Hepatocyte (in vitro differentiated cells): ENCODE data around the gene SMIM24. TPM values are rescaled to one million over a fixed set of nuclear protein-coding genes. Genes with fewer than 3 reads are reported as not detected.

Experiments
- DNase-seq: peaks from one replicate; pipeline ENCODE4 v3.0.0-alpha.2; 2016; ENCODE audit warnings: low spot score
- H2AFZ ChIP-seq: fragments of 200-600 bp; sonication (generic); 2 replicates; pipeline ENCODE4 v1.6.0; 2016; ENCODE audit warnings: antibody characterized with exemption, mild to moderate bottlenecking
- H3K27ac ChIP-seq: fragments of 200-600 bp; sonication (generic); 2 replicates; pipeline ENCODE4 v1.5.1; 2016; ENCODE audit warnings: mild to moderate bottlenecking
- H3K27me3 ChIP-seq: fragments of 200-600 bp; sonication (generic); 2 replicates; pipeline ENCODE4 v1.6.1; 2016
- H3K36me3 ChIP-seq: fragments of 200-600 bp; sonication (generic); replicated peaks from 2 replicates; pipeline ENCODE4 v1.5.1; 2016; ENCODE audit warnings: low read depth; ENCODE audit not compliant: insufficient read depth
- H3K4me1 ChIP-seq: fragments of 200-600 bp; sonication (generic); 2 replicates; pipeline ENCODE4 v1.5.1; 2016; ENCODE audit warnings: mild to moderate bottlenecking, moderate library complexity; ENCODE audit not compliant: insufficient read depth
- H3K4me2 ChIP-seq: fragments of 200-600 bp; sonication (generic); 2 replicates; pipeline ENCODE4 v1.6.0; 2016
- H3K4me3 ChIP-seq: fragments of 200-600 bp; sonication (generic); 2 replicates; pipeline ENCODE4 v1.5.1; 2016; ENCODE audit warnings: mild to moderate bottlenecking
- H3K79me2 ChIP-seq: fragments of 200-600 bp; sonication (generic); 2 replicates; pipeline ENCODE4 v1.6.0; 2017; ENCODE audit warnings: mild to moderate bottlenecking
- H3K9me2 ChIP-seq: fragments of 200-600 bp; sonication (generic); replicated peaks from 2 replicates; pipeline ENCODE4 v1.6.0; 2017; ENCODE audit warnings: mild to moderate bottlenecking; ENCODE audit not compliant: insufficient read depth
- H3K9me3 ChIP-seq: fragments of 200-600 bp; sonication (generic); 2 replicates; pipeline ENCODE4 v1.5.1; 2016; ENCODE audit warnings: low read depth, mild to moderate bottlenecking
- H4K20me1 ChIP-seq: fragments of 200-600 bp; sonication (generic); 2 replicates; pipeline ENCODE4 v1.6.0; 2016; ENCODE audit warnings: mild to moderate bottlenecking; ENCODE audit not compliant: insufficient read depth, poor library complexity, severe bottlenecking
- EZH2 ChIP-seq: fragments of 200-600 bp; sonication (generic); IDR thresholded peaks from 2 replicates; pipeline ENCODE4 v1.6.1; 2016; ENCODE audit warnings: antibody characterized with exemption, mild to moderate bottlenecking, borderline replicate concordance
- EZH2phosphoT487 ChIP-seq: fragments of 200-600 bp; sonication (generic); IDR thresholded peaks from one replicate; pipeline ENCODE4 v1.6.1; 2018; ENCODE audit warnings: antibody characterized with exemption, mild to moderate bottlenecking, low read depth, moderate library complexity; ENCODE audit not compliant: unreplicated experiment, severe bottlenecking
- WGBS: methylation state at CpG from one replicate; pipeline ENCODE4 v1.1.6; 2016; ENCODE audit warnings: low lambda C conversion rate; ENCODE audit errors: missing lambda C conversion rate; 5-methylcytosine and 5-hydroxymethylcytosine counted together
- polyA plus RNA-seq: library from polyadenylated mRNA; unstranded; fragments of >200 nt; fragmentation: Nextera tagmentation; extraction: Ambion mirVana; gene quantifications from 2 replicates; pipeline ENCODE4 v1.2.1, GENCODE V29; 2016
- total RNA-seq: library from RNA; depleted of rRNA; stranded (reverse); fragments of >200 nt; gene quantifications from 2 replicates; pipeline ENCODE4 v1.2.3, GENCODE V29; 2014
- TF ChIP-seq, protein P1 (sequence below): fragments of 200-600 bp; sonication (generic); IDR thresholded peaks from 2 replicates; pipeline ENCODE4 v1.5.1; 2016; ENCODE audit warnings: antibody characterized with exemption, mild to moderate bottlenecking; ENCODE audit not compliant: poor library complexity

Gene SMIM24
- total and polyA plus RNA-seq, 2 experiments from 2014 or later = 81.2 to 151 TPM

DNA sequence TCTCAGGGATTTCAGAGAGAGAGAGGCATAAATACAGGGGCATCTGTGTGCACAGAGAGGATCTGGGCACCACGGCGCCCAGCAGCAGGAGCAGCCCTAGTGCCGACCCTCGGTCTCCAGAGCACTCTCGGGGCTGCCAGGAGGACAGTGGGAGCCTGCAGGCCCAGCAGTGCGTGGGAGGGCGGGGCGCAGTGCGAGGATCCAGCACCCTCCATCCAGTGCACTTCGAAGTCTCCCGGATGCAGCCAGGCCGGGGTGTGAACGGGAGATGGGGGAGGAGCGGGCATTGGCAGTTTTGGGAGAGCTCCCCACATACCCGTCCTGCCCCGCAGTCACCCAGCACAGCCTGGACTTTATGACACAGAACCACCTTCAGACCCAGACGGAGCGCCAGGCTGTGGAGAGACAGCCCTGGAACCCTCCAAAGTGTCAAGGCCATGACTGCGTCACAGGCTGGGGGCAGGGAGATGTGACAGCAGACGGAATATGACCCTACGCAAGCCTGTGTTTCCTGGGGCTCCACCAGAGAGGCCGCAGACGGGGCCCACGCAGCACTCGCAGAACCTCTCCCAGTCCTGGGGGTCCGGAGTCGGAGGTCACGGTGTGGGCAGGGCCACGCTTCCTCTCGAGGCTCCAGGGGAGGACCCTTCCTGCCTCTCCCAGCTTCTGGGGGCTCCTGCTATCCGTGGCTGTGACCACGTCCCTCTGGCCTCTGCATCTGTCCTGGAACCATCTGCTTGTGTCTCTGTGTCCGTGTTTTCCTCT, 43.9 kb upstream of the SMIM24 start:
- Histone ChIP-seq H3K9me3 (no peaks in the 10 kb centered on the region), H3K4me3 (no peak overlapping the region), H3K9me2 (no peaks in the 10 kb centered on the region), H3K36me3 (no peaks in the 10 kb centered on the region), H3K27ac (no peak overlapping the region), H3K79me2 (peaks cover 38% of the 10 kb centered on the region), H3K4me1 (no peaks in the 10 kb centered on the region), H3K27me3 (no peaks in the 10 kb centered on the region), H3K4me2 (no peak overlapping the region), H2AFZ (no peak overlapping the region), H4K20me1 (peaks cover 41% of the 10 kb centered on the region)
- 97% methylated on average over 32 of the region's 33 CpGs for WGBS
- no peak for TF ChIP-seq EZH2phosphoT487
- TF ChIP-seq, protein P1, sequence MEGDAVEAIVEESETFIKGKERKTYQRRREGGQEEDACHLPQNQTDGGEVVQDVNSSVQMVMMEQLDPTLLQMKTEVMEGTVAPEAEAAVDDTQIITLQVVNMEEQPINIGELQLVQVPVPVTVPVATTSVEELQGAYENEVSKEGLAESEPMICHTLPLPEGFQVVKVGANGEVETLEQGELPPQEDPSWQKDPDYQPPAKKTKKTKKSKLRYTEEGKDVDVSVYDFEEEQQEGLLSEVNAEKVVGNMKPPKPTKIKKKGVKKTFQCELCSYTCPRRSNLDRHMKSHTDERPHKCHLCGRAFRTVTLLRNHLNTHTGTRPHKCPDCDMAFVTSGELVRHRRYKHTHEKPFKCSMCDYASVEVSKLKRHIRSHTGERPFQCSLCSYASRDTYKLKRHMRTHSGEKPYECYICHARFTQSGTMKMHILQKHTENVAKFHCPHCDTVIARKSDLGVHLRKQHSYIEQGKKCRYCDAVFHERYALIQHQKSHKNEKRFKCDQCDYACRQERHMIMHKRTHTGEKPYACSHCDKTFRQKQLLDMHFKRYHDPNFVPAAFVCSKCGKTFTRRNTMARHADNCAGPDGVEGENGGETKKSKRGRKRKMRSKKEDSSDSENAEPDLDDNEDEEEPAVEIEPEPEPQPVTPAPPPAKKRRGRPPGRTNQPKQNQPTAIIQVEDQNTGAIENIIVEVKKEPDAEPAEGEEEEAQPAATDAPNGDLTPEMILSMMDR = no peak
- TF ChIP-seq EZH2 = no peak
- no peak for DNase-seq

DNA sequence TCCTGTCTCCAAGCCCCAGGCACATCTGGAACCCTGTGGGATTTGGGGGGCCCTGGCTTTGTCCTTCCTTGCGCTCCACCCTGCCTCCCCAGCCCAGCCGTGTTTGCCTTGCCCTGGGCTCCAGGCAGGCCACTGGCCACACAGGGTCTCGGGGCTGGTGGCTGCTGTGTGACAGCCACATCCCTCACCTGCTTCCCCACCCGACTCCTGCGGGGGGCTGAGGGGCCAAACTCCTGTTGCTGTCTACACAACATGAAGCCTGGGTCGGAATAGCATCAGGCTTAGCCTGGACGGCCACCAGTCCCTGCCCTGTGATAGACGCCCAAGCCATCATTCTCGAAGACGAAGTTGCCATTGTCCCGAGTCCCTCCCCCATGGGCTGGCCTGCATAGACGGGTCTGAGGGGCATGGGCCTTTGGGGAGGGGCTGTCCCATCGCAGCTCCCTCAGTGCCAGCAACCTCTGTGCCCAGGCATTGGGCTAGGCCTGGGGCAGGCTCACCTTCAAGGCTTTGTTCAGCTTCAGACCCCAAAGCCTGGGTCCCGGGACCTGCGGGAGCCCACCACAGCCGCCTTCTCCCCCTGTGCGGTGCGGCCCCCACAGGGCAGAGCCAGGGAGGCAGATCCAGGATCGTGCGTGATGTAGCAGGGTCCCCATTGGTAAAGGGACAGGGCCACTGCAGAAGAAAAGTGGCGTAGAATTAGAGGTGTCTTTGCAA, 43.2 kb upstream of the SMIM24 start:
- H3K4me3 ChIP-seq = no peak overlapping the region
- no peaks in the 10 kb centered on the region for H3K36me3 ChIP-seq
- H3K79me2 ChIP-seq = peaks cover 46% of the 10 kb centered on the region
- H3K4me2 ChIP-seq = no peak overlapping the region
- no peak for DNase-seq
- H4K20me1 ChIP-seq = peaks cover 49% of the 10 kb centered on the region
- H3K9me3 ChIP-seq = no peaks in the 10 kb centered on the region
- H3K9me2 ChIP-seq = no peaks in the 10 kb centered on the region
- 91% methylated on average over 21 of the region's 21 CpGs for WGBS
- H3K27ac ChIP-seq = no peak overlapping the region
- no peak overlapping the region for H2AFZ ChIP-seq
- no peak for TF ChIP-seq EZH2phosphoT487
- TF ChIP-seq EZH2 = no peak
- TF ChIP-seq, protein P1 = no peak
- H3K4me1 ChIP-seq = no peaks in the 10 kb centered on the region
- H3K27me3 ChIP-seq = no peaks in the 10 kb centered on the region

DNA sequence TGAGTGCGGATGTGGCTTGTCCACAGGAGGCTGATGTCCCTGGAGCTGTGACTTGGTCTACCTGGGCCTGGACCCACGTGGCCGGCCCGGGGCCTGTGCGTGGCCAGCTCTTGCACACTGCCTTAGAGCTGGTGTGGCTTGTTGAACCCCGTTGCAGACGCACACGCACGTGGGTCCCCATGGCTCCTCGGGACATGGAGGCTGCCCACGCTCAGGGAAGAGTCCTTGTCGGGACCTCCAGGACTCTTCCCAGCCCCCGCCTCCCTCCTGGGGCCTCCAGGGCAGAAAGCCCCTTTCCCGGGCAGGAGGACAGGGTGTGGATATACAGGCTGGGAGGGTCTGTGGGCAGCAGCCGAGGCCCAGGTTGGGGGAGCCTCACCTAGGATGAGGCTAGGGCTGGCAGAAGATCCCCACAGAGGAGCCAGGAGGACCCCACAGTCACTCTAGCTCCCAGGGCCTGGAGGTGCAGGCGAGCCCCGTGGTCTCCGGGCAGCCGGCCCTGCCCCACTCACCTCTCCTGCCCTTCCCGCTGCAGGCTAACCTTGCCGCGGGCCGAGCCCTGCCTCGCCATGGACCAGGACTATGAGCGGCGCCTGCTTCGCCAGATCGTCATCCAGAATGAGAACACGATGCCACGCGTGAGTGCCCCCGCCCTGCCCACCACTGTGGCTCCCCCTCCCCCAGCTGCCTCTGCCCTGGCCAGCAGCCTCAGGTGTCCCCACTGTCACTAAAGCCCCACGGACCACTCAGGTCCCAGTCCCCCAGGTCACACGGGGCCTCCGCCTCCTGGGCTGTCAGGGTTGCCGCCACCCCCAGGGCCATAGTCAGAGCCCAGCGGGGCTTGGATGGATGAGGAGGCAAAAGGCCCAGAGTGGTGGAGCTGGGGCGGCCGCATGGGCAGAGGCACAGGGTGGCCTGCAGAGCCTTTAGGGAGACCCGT, 42.4 kb upstream of the SMIM24 start:
- H3K79me2 ChIP-seq = peaks cover 54% of the 10 kb centered on the region

More for the DNA sequence above, 42.4 kb upstream of the SMIM24 start:
- H3K4me1 ChIP-seq = no peaks in the 10 kb centered on the region
- no peak overlapping the region for H3K4me3 ChIP-seq
- WGBS = 95% methylated on average over 37 of the region's 40 CpGs
- no peak overlapping the region for H2AFZ ChIP-seq
- H3K9me3 ChIP-seq = no peaks in the 10 kb centered on the region
- TF ChIP-seq, protein P1 = no peak
- no peak for TF ChIP-seq EZH2
- TF ChIP-seq EZH2phosphoT487 = no peak
- H3K27me3 ChIP-seq = no peaks in the 10 kb centered on the region
- peaks cover 57% of the 10 kb centered on the region for H4K20me1 ChIP-seq
- no peak for DNase-seq
- H3K27ac ChIP-seq = no peak overlapping the region
- no peaks in the 10 kb centered on the region for H3K36me3 ChIP-seq
- no peak overlapping the region for H3K4me2 ChIP-seq
- no peaks in the 10 kb centered on the region for H3K9me2 ChIP-seq
